HCEC 1CT (cell line): ENCODE results near the gene GRID1.

Experiments used
- DNase-seq: peaks from one replicate; pipeline ENCODE4 v3.0.0-alpha.2; 2017

The GRID1 gene

GRCh38 chr10:85902051-85902450, 464.5 kb downstream of the GRID1 start:
- no peak for DNase-seq

GRCh38 chr10:85901599-85901998, 465.0 kb downstream of the GRID1 start:
- DNase-seq, result no peak

GRCh38 chr10:85900487-85900886, 466.1 kb downstream of the GRID1 start:
- DNase-seq, result no peak

- DNase-seq, result no peak
These were observed 466.5 kb downstream of the GRID1 start for GRCh38 chr10:85900061-85900460.

- no peak for DNase-seq
These were observed 475.1 kb downstream of the GRID1 start for GRCh38 chr10:85891472-85891871.

GRCh38 chr10:85888559-85888958, 478.0 kb downstream of the GRID1 start:
- no peak for DNase-seq

GRCh38 chr10:85888004-85888403, 478.6 kb downstream of the GRID1 start:
- no peak for DNase-seq

- DNase-seq, result no peak
These were observed 492.4 kb downstream of the GRID1 start for GRCh38 chr10:85874208-85874607.

GRCh38 chr10:85873063-85873462, 493.5 kb downstream of the GRID1 start:
- no peak for DNase-seq

GRCh38 chr10:85868627-85869499, 497.7 kb downstream of the GRID1 start:
- no peak for DNase-seq

GRCh38 chr10:85864868-85865526, 501.6 kb downstream of the GRID1 start:
- DNase-seq, result no peak

GRCh38 chr10:85864173-85864549, 502.4 kb downstream of the GRID1 start:
- no peak for DNase-seq

- no peak for DNase-seq
These were observed 503.1 kb downstream of the GRID1 start for GRCh38 chr10:85863301-85864172.

- DNase-seq, result no peak
These were observed 503.8 kb downstream of the GRID1 start for GRCh38 chr10:85862771-85863170.

- no peak for DNase-seq
These were observed 504.9 kb downstream of the GRID1 start for GRCh38 chr10:85861513-85862197.

- DNase-seq, result no peak
These were observed 506.7 kb downstream of the GRID1 start for GRCh38 chr10:85859859-85860258.

- no peak for DNase-seq
These were observed 507.6 kb downstream of the GRID1 start for GRCh38 chr10:85858776-85859515.

- DNase-seq, result no peak
These were observed 508.8 kb downstream of the GRID1 start for GRCh38 chr10:85857791-85858190.

GRCh38 chr10:85857305-85857704, 509.3 kb downstream of the GRID1 start:
- DNase-seq, result no peak

- DNase-seq, result no peak
These were observed 514.7 kb downstream of the GRID1 start for GRCh38 chr10:85851934-85852333.

GRCh38 chr10:85851325-85851724, 515.3 kb downstream of the GRID1 start:
- no peak for DNase-seq

- no peak for DNase-seq
These were observed 515.9 kb downstream of the GRID1 start for GRCh38 chr10:85850736-85851135.
